Measurements from ENCODE around the gene RAB3C.

DNA sequence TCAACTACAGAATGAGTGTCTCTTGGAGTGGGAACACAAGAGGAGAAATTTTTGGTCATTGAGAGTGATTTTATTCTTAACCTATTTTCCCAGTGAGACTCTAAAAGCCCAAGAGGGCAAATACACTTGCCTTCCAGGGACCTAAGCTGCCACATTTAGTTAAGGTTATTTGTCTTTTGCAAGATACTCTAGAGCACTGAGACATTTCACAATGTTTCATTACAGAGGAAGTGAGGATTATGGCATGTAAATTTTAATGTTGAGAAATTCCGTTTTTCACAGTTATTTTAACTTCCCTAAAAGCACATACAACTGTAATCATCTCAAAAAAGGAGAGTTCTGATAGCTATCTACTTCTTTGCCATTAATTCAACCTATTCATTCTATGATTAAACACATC, 38.7 kb upstream of the RAB3C start:
- no peak for TF ChIP-seq CTCF (conservative IDR thresholded peaks at IDR 0.05; ENCODE audit: low read length)
- TF ChIP-seq EZH2phosphoT487 (IDR thresholded peaks at IDR 0.05; ENCODE audit: borderline replicate concordance): no peak
